ENCODE data around the gene PCGF3.
"Not testable (repeated sequence)": the region's sequence is repeated elsewhere in the genome, so short reads cannot be mapped to it uniquely, and the experiment has no call there.

The PCGF3 gene

DNA sequence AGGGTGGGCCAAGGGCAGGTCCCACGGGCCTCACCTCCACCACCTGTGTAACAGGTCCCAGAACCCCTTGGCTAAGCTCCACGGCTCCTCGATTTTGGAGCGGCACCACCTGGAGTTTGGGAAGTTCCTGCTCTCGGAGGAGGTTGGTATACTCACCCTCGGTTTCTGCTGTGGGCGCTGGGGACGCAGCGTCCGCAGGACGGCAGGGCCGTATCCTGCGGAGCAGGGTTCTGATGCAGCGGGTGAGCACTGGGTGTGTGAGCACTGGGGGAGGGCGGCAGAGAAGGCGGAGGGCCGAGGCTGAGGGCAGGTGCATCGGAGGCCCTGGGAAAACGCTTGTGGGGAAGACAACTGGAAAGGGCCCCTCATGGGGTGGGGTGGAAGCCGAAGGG, 42.6 kb upstream of the PCGF3 start:
- Histone ChIP-seq H3K36me3 (ENCODE audit: control insufficient read depth in 1 of 2, insufficient read depth in 2 of 2, low read length in 2 of 2) (no peaks in the 10 kb centered on the region), H3K9me3 (ENCODE audit: control insufficient read depth in 1 of 2, low read length in 2 of 2) (no peaks in the 10 kb centered on the region), H3K4me3 (ENCODE audit: low read depth in 1 of 2, low read length in 2 of 2) (peak overlapping the region; percentile 66 to 88), H3K4me1 (ENCODE audit: control insufficient read depth in 1 of 2, insufficient read depth in 2 of 2, low read length in 2 of 2) (peaks cover 0 to 11% of the 10 kb centered on the region in 2 donors), H3K27ac (ENCODE audit: low read length) (no peak overlapping the region), H3K27me3 (ENCODE audit: low read depth, low read length) (no peaks in the 10 kb centered on the region)

DNA sequence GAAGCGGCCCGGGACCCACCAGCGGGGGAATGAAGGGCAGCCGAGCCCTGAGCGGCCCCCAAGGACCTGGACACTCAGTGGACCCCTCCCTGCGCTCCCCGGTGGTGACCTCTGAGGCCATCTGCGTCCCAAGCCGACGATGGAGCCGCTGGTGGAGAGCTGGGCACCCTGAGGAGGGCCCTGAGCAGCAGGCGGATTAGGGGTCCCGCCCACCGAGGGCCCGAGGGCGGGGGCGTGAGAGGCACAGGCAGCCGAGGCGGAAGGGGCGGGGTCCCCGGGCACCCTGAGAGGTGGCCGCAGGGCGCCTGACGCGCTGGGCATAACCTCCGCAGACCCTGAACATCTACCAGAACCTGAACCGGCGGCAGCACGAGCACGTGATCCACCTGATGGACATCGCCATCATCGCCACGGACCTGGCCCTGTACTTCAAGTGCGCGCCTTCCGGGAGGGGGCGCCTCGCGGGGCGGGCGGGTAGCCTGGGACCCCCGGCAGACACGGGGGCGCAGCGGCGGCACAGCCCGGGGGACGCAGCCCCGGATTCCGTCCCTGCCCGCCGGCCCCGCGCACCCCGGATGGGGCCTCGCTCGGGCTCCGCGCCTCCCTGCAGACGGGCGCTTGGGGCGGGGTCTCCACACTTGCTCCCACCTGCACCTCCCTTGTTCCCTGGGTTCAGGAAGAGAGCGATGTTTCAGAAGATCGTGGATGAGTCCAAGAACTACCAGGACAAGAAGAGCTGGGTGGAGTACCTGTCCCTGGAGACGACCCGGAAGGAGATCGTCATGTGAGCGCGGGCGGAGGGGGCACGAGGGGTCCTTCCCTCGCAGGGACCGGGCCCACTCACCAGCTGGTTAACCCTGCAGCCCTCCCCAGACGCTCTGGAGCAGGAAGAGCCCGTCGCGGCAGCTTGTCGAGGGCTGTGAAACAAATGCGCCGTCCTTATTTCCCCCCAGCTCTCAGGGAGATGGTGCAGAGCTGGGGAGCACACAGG, 41.9 kb upstream of the PCGF3 start:
- H3K27me3 ChIP-seq (ENCODE audit: low read depth, low read length), result no peaks in the 10 kb centered on the region
- no peaks in the 10 kb centered on the region for H3K36me3 ChIP-seq (ENCODE audit: control insufficient read depth in 1 of 2, insufficient read depth in 2 of 2, low read length in 2 of 2)
- peaks cover 0 to 11% of the 10 kb centered on the region in 2 donors for H3K4me1 ChIP-seq (ENCODE audit: control insufficient read depth in 1 of 2, insufficient read depth in 2 of 2, low read length in 2 of 2)
- H3K4me3 ChIP-seq (ENCODE audit: low read depth in 1 of 2, low read length in 2 of 2), result peak overlapping the region; percentile 66 to 88
- H3K27ac ChIP-seq (ENCODE audit: low read length), result no peak overlapping the region
- no peaks in the 10 kb centered on the region for H3K9me3 ChIP-seq (ENCODE audit: control insufficient read depth in 1 of 2, low read length in 2 of 2)

DNA sequence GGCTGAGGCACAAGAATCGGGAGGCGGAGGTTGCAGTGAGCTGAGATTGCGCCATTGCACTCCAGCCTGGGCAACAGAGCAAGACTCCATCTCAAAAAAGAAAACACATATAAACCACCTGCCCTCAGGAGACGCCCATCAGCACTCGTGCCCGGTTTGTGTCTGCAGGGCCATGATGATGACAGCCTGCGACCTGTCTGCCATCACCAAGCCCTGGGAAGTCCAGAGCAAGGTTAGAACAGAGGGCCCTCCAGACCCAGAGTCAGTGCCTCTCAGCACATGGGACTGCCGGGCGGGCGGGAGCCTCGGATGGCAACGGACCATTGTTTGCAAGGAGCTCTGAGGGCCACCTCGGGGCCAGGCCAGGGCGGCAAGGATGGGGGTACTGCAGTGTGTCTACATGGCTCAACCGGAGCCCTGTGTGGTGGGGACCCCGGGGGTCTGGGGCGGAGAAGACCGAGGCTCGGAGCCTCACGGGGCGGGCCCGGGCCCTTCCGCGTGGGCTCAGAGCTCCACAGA, 40.9 kb upstream of the PCGF3 start:
- Histone ChIP-seq H3K36me3 (ENCODE audit: control insufficient read depth in 1 of 2, insufficient read depth in 2 of 2, low read length in 2 of 2) (no peaks in the 10 kb centered on the region), H3K9me3 (ENCODE audit: control insufficient read depth in 1 of 2, low read length in 2 of 2) (no peaks in the 10 kb centered on the region), H3K4me3 (ENCODE audit: low read depth in 1 of 2, low read length in 2 of 2) (peak overlapping the region in 1 of 2 donors; percentile 88), H3K27ac (ENCODE audit: low read length) (no peak overlapping the region), H3K27me3 (ENCODE audit: low read depth, low read length) (no peaks in the 10 kb centered on the region), H3K4me1 (ENCODE audit: control insufficient read depth in 1 of 2, insufficient read depth in 2 of 2, low read length in 2 of 2) (peaks cover 0 to 11% of the 10 kb centered on the region in 2 donors)

DNA sequence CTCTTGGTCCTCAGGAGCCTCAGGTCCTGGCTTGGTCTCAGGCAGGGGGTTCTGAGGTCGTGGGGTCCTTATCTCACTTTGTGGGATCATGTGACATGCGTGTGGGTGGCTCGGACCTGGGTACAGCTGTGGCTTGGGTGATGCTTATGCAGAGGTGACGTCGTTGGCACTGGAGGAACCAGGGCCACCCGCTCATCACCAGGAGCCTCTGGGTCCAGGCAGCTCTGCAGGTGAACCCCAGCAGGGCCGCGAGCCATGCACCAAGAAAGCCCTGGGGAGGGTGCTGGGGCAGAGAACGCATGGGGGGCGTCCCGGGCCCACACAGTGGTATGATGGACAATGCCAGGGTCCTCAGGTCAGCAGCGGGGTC, 40.3 kb upstream of the PCGF3 start:
- peaks cover 0 to 11% of the 10 kb centered on the region in 2 donors for H3K4me1 ChIP-seq (ENCODE audit: control insufficient read depth in 1 of 2, insufficient read depth in 2 of 2, low read length in 2 of 2)
- no peaks in the 10 kb centered on the region for H3K9me3 ChIP-seq (ENCODE audit: control insufficient read depth in 1 of 2, low read length in 2 of 2)
- H3K27ac ChIP-seq (ENCODE audit: low read length), result no peak overlapping the region
- peaks cover 0 to under 1% of the 10 kb centered on the region in 2 donors for H3K36me3 ChIP-seq (ENCODE audit: control insufficient read depth in 1 of 2, insufficient read depth in 2 of 2, low read length in 2 of 2)
- H3K4me3 ChIP-seq (ENCODE audit: low read depth in 1 of 2, low read length in 2 of 2), result no peak overlapping the region
- H3K27me3 ChIP-seq (ENCODE audit: low read depth, low read length), result no peaks in the 10 kb centered on the region

DNA sequence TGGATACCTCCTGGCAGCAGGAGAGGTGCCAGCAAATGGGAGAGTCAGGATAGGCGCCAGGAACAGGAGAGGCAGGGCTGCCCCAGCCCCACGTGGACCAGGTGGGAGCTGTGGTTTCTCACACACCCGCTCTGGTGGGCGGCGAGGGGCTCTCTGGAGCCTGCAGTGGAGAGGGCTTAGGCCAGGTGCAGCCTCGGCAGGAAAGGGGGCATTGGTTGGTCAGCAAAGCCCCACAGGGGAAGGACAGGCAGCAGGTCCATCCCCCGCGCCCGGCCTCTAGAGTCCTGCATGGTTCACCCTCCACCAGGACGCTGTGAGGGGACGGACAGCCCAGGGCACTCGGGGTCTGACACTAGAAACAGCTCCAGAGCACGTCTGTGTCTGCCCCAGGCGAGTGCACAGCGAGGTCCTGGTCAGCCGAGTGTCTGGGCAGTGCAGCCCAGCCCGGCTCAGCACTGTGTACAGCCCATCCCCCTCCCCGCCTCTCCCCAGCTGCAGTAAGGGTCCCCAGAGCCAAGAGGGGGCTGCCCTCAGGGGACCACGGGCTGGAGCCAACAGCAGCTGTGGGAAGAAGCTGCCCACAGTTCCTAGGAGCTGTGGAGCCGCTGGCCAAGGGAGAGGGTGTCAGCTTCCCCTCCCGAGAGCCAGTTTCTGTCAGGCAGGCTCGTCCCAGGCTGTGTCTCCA, 39.7 kb upstream of the PCGF3 start:
- H3K4me1 ChIP-seq (ENCODE audit: control insufficient read depth in 1 of 2, insufficient read depth in 2 of 2, low read length in 2 of 2), result peaks cover 0 to 11% of the 10 kb centered on the region in 2 donors
- no peak overlapping the region for H3K27ac ChIP-seq (ENCODE audit: low read length)
- H3K27me3 ChIP-seq (ENCODE audit: low read depth, low read length), result no peaks in the 10 kb centered on the region
- H3K4me3 ChIP-seq (ENCODE audit: low read depth in 1 of 2, low read length in 2 of 2), result no peak overlapping the region
- H3K36me3 ChIP-seq (ENCODE audit: control insufficient read depth in 1 of 2, insufficient read depth in 2 of 2, low read length in 2 of 2), result peaks cover under 1 to 5% of the 10 kb centered on the region in 2 donors
- H3K9me3 ChIP-seq (ENCODE audit: control insufficient read depth in 1 of 2, low read length in 2 of 2), result no peaks in the 10 kb centered on the region

DNA sequence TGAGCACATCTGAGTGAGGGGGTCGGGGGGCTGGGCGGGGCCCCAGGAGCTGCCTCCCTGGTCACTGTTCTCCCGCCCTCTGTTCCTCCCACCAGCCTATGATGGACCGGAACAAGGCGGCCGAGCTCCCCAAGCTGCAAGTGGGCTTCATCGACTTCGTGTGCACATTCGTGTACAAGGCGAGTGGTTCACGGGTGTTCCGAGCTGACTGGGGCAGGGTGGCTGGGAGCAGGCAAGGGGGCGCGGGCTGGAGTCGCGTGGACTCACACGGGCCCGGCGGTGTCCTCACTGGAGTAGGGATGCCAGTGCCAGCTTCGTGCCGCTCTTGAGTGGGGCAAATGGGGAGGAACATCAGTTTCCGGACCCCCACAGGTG, 39.2 kb upstream of the PCGF3 start:
- Histone ChIP-seq H3K4me1 (ENCODE audit: control insufficient read depth in 1 of 2, insufficient read depth in 2 of 2, low read length in 2 of 2) (peaks cover 0 to 11% of the 10 kb centered on the region in 2 donors), H3K27me3 (ENCODE audit: low read depth, low read length) (no peaks in the 10 kb centered on the region)

DNA sequence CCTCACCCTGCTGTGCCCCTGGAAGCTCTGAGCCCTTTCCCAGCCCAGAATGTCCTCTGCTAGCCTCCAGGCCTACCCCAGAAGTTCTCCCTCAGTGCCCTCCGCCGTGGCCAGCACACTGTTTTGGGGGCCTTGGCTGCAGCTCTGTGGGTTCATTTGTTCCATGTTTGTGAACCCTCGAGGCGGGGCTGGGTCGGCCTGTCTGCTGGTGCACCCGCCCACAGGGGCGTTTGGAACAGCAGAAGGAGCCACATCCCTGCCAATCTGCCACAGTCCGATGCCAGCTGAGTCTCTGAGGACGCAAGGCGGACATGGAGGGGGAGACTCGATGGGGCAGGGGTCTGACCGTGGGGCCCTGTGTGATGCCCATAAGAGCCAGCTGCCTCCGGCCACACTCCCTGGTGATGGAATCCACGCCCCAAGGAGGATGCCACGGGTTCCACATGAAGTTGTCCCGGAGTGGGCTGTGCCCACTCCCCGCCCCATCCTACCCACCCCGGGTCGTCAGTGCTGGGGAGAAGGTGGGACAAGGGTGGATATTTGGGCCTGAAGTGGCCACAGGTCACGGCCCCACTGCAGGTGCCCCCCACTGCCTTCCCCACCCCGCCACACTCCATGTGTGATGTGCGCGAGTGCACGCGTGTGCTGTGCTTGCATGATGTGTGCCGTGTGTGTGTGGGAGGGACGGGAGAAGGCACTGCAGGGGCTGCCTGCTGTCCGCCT, 38.6 kb upstream of the PCGF3 start:
- no peak overlapping the region for H3K27ac ChIP-seq (ENCODE audit: low read length)
- H3K4me1 ChIP-seq (ENCODE audit: control insufficient read depth in 1 of 2, insufficient read depth in 2 of 2, low read length in 2 of 2), result peaks cover 0 to 11% of the 10 kb centered on the region in 2 donors
- no peak overlapping the region for H3K4me3 ChIP-seq (ENCODE audit: low read depth in 1 of 2, low read length in 2 of 2)
- H3K9me3 ChIP-seq (ENCODE audit: control insufficient read depth in 1 of 2, low read length in 2 of 2), result no peaks in the 10 kb centered on the region
- H3K27me3 ChIP-seq (ENCODE audit: low read depth, low read length), result no peaks in the 10 kb centered on the region
- H3K36me3 ChIP-seq (ENCODE audit: control insufficient read depth in 1 of 2, insufficient read depth in 2 of 2, low read length in 2 of 2), result peaks cover 11% of the 10 kb centered on the region in 2 donors

More for the DNA sequence above, 39.2 kb upstream of the PCGF3 start:
- Histone ChIP-seq H3K27ac (ENCODE audit: low read length) (no peak overlapping the region), H3K4me3 (ENCODE audit: low read depth in 1 of 2, low read length in 2 of 2) (no peak overlapping the region), H3K9me3 (ENCODE audit: control insufficient read depth in 1 of 2, low read length in 2 of 2) (no peaks in the 10 kb centered on the region), H3K36me3 (ENCODE audit: control insufficient read depth in 1 of 2, insufficient read depth in 2 of 2, low read length in 2 of 2) (peaks cover 5% of the 10 kb centered on the region in 2 donors)

DNA sequence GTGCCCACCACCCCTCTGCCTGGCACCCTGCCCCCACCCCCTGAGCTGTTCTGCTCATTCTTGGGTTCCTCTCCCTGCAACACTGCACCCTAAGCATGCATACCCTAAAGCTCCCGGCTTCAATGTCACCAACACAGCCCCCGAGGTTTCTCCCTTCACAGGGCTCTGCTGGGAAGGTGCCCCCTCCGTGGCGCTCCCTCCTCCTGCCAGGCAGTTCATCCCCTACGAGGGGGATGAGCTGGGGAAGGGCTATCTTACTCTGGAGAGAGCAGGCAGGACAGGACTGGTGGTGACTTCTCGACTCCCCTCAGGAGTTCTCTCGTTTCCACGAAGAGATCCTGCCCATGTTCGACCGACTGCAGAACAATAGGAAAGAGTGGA, 38.1 kb upstream of the PCGF3 start:
- Histone ChIP-seq H3K4me3 (ENCODE audit: low read depth in 1 of 2, low read length in 2 of 2) (no peak overlapping the region), H3K4me1 (ENCODE audit: control insufficient read depth in 1 of 2, insufficient read depth in 2 of 2, low read length in 2 of 2) (peaks cover 0 to 11% of the 10 kb centered on the region in 2 donors), H3K9me3 (ENCODE audit: control insufficient read depth in 1 of 2, low read length in 2 of 2) (no peaks in the 10 kb centered on the region), H3K36me3 (ENCODE audit: control insufficient read depth in 1 of 2, insufficient read depth in 2 of 2, low read length in 2 of 2) (peaks cover 15 to 16% of the 10 kb centered on the region in 2 donors), H3K27ac (ENCODE audit: low read length) (no peak overlapping the region), H3K27me3 (ENCODE audit: low read depth, low read length) (no peaks in the 10 kb centered on the region)

DNA sequence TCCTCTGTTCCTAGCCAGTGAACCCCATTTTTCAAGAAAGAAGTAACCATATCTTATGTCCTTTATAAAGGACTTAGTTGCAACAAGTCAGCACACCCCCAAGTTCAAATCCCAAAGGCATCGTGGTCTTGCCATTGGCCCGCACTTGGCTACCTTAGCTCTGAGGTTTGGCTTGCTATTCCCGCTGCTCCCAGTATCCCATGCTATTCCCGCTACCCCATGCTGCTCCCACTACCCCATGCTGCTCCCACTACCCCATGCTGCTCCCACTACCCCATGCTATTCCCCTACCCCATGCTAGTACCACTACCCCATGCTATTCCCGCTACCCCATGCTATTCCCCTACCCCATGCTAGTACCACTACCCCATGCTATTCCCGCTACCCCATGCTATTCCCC, 37.4 kb upstream of the PCGF3 start:
- not testable (repeated sequence) for H3K27ac ChIP-seq (ENCODE audit: low read length); H3K27me3 ChIP-seq (ENCODE audit: low read depth, low read length); H3K9me3 ChIP-seq (ENCODE audit: control insufficient read depth in 1 of 2, low read length in 2 of 2); H3K4me3 ChIP-seq (ENCODE audit: low read depth in 1 of 2, low read length in 2 of 2)
- H3K4me1 ChIP-seq (ENCODE audit: control insufficient read depth in 1 of 2, insufficient read depth in 2 of 2, low read length in 2 of 2), result peaks cover 2 to 12% of the 10 kb centered on the region in 2 donors
- H3K36me3 ChIP-seq (ENCODE audit: control insufficient read depth in 1 of 2, insufficient read depth in 2 of 2, low read length in 2 of 2), result peaks cover 15 to 19% of the 10 kb centered on the region in 2 donors

DNA sequence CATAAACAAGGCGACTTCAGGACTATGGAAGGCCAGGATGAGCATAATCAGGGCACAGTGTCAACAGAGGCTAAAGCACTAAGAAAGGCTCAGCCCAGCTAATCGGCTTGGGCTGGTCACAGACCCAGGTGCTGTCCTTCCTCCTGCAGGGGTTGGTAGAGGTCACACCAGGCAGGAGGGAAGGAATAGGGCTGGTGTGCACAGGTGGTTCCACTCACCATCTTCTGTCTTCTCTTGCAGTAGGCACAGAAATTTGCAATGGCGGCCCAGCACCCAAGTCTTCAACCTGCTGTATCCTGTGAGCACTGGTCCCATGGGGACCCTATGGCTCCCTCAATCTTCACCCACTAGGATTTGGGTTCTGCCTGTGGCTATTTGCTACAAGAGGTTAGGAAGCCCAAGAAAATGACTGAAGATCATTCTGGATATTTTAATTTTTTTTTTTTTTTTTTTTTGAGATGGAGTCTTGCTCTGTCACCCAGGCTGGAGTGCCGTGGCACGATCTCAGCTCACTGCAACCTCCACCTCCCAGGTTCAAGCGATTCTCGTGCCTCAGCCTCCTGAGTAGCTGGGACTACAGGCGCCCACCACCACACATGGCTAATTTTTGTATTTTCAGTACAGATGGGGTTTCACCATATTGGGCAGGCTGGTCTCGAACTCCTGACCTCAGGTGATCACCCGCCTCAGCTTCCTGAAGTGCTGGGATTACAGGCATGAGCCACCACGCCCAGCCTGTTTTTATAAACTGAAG, 35.6 kb upstream of the PCGF3 start:
- not testable (repeated sequence) for H3K4me3 ChIP-seq (ENCODE audit: low read depth in 1 of 2, low read length in 2 of 2); H3K9me3 ChIP-seq (ENCODE audit: control insufficient read depth in 1 of 2, low read length in 2 of 2); H3K27me3 ChIP-seq (ENCODE audit: low read depth, low read length); H3K27ac ChIP-seq (ENCODE audit: low read length)
- peaks cover 6 to 12% of the 10 kb centered on the region in 2 donors for H3K4me1 ChIP-seq (ENCODE audit: control insufficient read depth in 1 of 2, insufficient read depth in 2 of 2, low read length in 2 of 2)
- H3K36me3 ChIP-seq (ENCODE audit: control insufficient read depth in 1 of 2, insufficient read depth in 2 of 2, low read length in 2 of 2), result peaks cover 15 to 19% of the 10 kb centered on the region in 2 donors

All from muscle layer of duodenum (tissue), 2 donors.